GM18951 (cell line): Measurements from ENCODE around the gene CDK18.

Experiments
- POLR2A ChIP-seq: IDR thresholded peaks from 4 replicates; pipeline ENCODE4 v1.6.1; 2011; ENCODE audit warnings: mild to moderate bottlenecking; ENCODE audit not compliant: insufficient read length, insufficient read depth; ENCODE audit errors: extremely low read depth
- in situ Hi-C: fragments of 300-500 bp; cut with MboI; formaldehyde crosslinking; loops from one replicate; pipeline ENCODE4 v1.12.0; 2022; ENCODE audit warnings: low sequenced_read_pairs, mixed read lengths, inconsistent platforms; ENCODE audit not compliant: unreplicated experiment

Gene CDK18

GRCh38 chr1:205502992-205503391 is 1.5 kb upstream of the CDK18 start:
- TF ChIP-seq POLR2A = no peak
- in situ Hi-C loops = no loop called here

DNA sequence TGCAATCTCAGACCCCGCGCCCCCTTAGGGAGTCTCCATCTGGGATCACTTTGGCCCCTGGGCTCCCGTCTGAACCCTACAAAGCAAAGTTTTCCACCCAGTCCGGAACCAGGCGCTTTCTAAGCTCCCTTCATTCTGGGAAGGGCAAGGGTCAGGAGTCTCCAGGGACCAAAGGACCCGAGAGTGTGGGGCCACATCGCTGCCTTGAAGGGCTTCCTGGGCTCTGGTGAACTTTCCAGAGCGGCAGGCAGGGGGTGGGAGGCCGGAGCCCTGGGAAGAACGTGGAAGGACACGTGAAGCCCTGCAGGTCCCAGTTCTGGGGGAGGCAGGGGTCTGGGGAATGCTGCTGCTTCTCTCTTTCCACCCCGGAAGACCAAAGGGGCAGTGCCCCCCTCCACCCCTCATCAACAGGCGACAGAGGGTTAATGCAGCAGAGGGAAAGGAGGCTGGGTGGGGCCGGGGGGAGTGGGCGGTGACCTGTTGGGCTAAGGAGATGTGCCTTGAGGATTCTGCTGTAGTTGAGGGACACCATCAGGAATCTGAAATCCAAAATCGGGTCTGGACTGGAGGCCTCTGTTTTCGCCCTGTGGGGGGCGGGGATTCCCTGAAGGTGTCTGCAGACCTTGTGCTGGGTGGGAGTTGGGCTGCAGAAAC is 734 bp downstream of the CDK18 start:
- no peak for TF ChIP-seq POLR2A
- in situ Hi-C loops = no loop called here

DNA sequence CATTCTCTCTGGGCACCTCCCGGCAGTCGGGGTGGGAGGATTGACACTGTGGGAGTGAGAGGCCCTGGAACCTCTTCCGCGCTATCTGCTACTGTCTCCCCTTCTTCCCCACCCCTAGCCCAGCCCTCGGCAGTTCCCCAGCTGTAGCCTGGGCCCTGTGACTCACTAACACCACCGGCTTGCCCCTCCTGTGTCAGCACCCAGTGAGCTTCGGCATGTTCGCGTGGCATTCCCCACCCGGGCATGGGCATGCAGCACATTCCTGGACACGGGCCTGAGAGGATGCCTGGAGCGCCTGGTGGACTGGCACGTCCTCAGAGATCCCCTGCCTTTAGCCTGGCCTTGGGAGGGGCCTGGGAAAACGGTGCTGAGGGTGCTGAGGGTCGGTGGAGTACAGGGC is 1.3 kb downstream of the CDK18 start:
- in situ Hi-C loops = no loop called here
- TF ChIP-seq POLR2A = no peak

DNA sequence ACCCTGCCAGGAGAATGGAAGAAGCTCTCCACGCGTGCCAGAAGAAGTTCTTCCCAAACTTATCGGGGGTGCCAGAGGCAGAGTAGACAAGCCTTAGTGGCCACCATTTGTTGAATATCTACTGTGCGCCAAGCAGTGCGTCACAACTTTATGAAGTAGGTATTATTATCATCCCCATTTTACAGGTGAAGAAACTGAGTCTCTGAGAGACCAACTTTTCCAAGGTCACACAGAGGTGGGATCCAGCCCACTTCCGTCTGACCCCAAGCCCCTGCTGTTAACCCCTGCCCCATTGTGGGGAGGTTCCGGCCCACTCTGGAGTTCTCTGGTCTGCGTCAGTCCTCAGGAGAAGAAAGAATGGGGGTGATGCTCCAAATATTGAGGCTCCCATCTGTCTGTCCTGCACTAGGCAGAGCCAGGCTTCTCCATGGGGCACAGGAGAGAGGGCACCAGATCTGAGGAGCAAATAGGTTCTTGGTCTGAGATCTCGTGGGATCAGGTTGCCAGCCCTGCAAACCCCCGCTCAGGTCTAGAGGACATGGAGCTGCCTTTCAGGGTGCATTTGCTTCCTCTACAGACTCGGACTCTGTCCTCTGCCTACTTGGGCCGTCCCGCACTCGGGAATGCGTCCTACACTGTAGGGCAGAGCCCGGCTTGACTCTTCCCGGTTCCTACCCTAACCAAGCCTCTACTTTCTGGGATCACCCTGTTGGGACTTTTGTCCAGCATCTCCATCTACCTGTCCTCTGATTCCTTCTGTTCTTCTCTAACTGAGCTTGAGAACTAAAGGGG is 2.1 kb downstream of the CDK18 start:
- TF ChIP-seq POLR2A = no peak
- in situ Hi-C loops = no loop called here

DNA sequence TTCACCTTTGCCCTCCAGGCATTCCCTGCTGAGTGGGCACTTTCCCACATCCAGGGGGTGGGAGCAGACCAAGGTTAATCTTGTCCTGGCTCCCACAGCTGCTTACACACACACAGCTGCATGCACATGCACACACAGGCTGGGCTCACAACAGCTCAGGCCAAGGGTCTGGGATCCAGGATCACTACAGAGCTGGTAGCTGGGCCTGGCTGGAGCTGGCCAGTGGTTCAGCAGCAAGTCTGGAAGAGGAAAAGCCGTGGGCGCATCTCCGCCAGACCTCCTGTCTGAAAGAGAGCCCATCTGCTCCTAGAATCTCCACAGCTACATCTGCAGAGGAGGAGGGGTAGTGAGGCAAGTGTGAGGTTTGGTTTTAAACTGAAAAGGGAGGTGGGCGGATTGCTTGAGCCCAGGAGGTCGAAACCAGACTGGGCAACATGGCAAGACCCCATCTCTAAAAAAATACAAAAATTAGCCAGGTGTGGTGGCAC is 3.8 kb downstream of the CDK18 start:
- in situ Hi-C loops = no loop called here
- no peak for TF ChIP-seq POLR2A

- TF ChIP-seq POLR2A = no peak
- in situ Hi-C loops = no loop called here
These were observed 6.0 kb downstream of the CDK18 start for GRCh38 chr1:205510308-205510950.

DNA sequence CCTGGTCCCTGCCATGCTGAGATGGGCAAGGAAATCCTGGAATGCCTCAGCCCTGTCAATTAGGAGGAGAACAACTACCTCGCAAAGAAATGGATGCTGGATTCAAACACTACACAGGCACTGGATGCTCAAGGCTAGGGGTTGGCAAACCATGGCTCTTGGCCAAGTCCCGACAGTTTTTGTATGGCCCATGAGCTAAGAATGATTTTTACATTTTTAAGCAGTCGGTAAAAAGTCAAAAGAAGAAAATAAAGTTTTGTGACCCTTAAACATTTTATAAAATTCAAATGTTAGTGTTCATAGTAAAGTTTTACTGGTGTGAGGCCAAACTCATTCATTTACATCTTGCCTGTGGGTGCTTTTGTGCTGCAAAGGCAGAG is 6.5 kb downstream of the CDK18 start:
- in situ Hi-C loops = no loop called here
- TF ChIP-seq POLR2A = no peak

GRCh38 chr1:205512059-205513045 is 7.9 kb downstream of the CDK18 start:
- no peak for TF ChIP-seq POLR2A
- in situ Hi-C loops = no loop called here

DNA sequence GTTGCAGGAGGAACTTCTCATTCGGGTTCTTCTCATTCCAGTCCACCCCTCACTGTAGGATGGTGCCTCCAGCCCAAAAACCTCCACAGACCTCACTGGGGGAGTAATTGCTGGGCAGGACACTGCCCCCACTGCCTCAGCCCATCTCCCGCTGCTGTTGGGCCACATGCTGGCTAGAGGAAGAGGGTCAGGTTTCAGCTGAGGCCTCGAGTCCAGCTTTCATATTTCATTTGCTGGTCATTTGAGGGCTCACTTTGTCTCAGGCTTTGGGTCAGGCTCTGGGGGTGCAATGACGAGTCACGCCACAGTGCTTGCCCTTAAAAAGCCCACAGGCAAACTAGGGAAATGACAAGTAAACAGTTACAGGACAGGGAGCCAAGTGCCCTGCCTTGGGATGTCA is 9.3 kb downstream of the CDK18 start:
- in situ Hi-C loops = no loop called here
- TF ChIP-seq POLR2A = no peak

DNA sequence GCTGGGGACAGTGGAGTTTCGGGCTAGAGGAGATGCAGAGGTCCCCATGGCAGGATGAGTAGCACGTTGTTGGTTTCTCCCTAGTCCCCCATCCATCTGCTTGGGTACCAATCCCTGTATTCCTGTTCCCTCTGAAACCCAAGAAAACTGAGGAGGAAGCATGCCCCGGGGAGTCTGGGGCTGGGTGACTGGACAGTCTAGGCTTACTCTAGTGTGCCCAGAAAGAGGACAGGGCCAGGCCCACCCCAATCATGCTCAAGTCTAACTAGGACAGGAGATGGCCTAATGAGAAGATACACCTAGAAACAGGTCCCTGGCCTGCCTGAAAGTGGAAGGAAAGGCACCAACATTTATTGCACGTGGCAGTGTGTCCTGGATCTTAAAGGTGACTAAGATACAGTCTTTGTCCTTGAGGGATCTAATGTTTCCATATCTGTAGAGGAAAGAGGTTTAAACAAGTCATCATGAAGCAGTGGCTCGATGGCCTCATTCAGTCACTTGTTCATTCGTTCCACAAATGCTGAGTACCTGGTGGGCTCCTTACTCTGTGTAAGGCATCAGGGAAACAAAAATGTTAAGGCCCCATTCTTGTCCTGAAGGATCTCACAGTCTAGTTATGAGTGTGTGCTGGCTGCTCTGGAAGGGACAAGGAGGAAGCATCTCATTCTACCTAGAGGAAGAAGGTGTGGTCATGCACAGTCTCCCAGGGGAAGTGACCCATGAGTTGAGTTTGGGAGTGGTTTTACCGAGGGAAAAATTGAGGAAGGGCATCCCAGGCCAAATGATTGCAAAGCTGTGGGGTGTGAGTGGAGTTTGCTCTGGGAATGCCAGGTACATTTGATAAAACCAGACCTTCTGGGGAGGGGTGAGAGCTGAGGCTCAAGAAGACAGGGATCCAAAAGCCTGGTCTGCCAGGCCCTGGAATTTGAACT is 10.0 kb downstream of the CDK18 start:
- TF ChIP-seq POLR2A = no peak
- in situ Hi-C loops = no loop called here

DNA sequence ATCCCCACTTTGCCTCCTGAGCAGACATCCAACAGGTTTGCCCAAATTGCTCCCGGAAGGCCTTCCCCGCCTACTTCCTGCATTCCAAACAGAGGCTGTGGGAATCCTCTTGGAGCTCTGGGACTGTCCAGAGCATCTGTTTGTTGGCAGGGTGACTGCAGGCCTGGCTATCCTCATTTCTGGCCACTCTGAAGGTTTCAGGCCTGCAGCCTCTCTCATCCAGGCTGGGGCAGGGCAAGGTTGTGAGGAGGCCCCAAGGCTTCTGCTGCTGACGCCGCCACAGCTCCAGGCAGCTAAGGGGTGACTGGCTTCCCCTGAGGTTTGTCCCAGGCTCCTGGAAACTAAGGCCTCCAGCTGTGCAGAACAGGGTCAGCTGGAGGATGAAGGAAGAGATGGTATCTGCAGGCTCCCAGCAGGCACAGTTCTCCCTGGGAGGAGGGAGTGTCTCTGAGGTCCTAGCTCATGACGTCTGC is 11.3 kb downstream of the CDK18 start:
- no peak for TF ChIP-seq POLR2A
- in situ Hi-C loops = no loop called here

DNA sequence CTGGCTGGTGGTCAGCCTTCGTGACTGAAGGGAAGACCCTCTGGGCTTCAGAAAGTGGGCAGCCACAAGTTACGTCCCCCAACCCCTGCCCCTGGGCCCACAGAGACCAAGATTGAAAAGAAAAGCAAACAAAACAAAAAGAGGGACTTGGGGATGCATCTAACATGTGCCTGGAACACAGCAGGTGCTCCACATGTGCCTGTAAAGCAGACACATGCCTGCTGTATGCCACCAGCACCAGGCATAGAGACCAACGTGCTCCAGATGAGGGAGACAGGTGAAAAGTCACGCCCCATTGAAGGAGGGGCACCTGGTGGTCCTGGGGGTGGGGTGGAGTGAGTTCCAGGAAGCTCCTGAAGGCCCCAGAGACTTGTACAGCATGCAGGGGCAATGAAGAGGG is 11.9 kb downstream of the CDK18 start:
- no peak for TF ChIP-seq POLR2A
- in situ Hi-C loops = no loop called here
